ENCODE data around the gene KIF2A. TPM values are rescaled to one million over a fixed set of nuclear protein-coding genes. Genes with fewer than 3 reads are reported as not detected.

The KIF2A gene
- total RNA-seq, 1 experiment from 2014 or later, result 86.1 TPM

DNA sequence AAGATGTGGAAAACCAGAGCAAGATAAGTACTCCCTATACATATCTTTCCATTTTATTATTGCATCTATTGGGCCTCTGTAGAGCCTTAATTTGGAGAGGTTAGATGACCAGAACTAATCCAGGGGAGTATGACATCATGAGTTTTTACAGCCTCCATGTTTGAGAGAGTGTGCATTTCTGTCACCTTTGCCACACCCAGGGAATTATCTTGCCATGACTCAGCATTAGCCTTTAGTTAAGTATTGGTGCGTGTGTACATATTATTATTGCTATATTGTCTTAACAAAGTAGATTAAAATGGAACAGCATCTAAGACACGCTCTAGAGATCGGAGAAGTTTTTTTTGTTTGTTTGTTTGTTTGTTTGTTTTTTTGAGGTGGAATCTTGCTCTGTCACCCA is 70.1 kb downstream of the KIF2A start:
- Histone ChIP-seq H3K23ac (ENCODE audit: insufficient read length, low read depth, low read length) (no peak overlapping the region), H2BK120ac (ENCODE audit: low read depth, low read length, poor library complexity, severe bottlenecking) (no peak overlapping the region), H3T11ph (ENCODE audit: low read length) (no peak overlapping the region), H3K79me1 (ENCODE audit: insufficient read depth, low read depth, low read length, poor library complexity, severe bottlenecking) (no peaks in the 10 kb centered on the region), H4K5ac (ENCODE audit: insufficient read length, low read depth, low read length) (no peak overlapping the region), H3K27ac (ENCODE audit: insufficient read length, low read depth, low read length) (no peak overlapping the region), H3K14ac (ENCODE audit: insufficient read depth, low read length) (no peak overlapping the region), H3K4me2 (ENCODE audit: insufficient read depth, insufficient read length, low read length) (no peak overlapping the region), H3K18ac (ENCODE audit: insufficient read length, low read depth, low read length) (no peak overlapping the region), H2BK20ac (ENCODE audit: low read depth, low read length, poor library complexity, severe bottlenecking) (no peak overlapping the region), H3K23me2 (ENCODE audit: insufficient read length, low read depth, low read length, poor library complexity, severe bottlenecking) (no peaks in the 10 kb centered on the region), H3K27me3 (ENCODE audit: insufficient read depth, low read length) (no peaks in the 10 kb centered on the region), H3K4ac (ENCODE audit: low read depth, low read length) (no peak overlapping the region), H3K4me1 (ENCODE audit: insufficient read depth, low read length) (no peaks in the 10 kb centered on the region), H3K9ac (ENCODE audit: extremely low read depth, insufficient read length, low read length) (no peak overlapping the region), H2BK15ac (ENCODE audit: low read depth, low read length) (no peak overlapping the region), H2AK5ac (ENCODE audit: insufficient read length, low read length) (no peak overlapping the region), H2BK5ac (ENCODE audit: insufficient read length, low read length) (no peak overlapping the region), H4K8ac (replicated peaks; ENCODE audit: insufficient read length, low read depth, low read length) (no peak overlapping the region), H4K20me1 (ENCODE audit: control insufficient read depth, insufficient read depth, insufficient read length) (no peaks in the 10 kb centered on the region), H2BK12ac (ENCODE audit: insufficient read length, low read depth, low read length) (no peak overlapping the region), H3K9me3 (ENCODE audit: control insufficient read depth, low read depth, low read length) (no peaks in the 10 kb centered on the region), H2AFZ (ENCODE audit: low read length) (no peak overlapping the region), H3K79me2 (ENCODE audit: insufficient read depth, low read length) (no peaks in the 10 kb centered on the region), H3K56ac (ENCODE audit: insufficient read length, low read depth, low read length) (no peak overlapping the region), H4K91ac (ENCODE audit: insufficient read length, low read depth, low read length) (no peak overlapping the region)
- Mint-ChIP-seq H3K27ac (peak overlapping the region in 2 of 3 experiments; percentile 24 to 28; a peak in 3 of 7 replicates), H3K27me3 (ENCODE audit: low read depth) (no peaks in the 10 kb centered on the region), H3K4me1 (no peaks in the 10 kb centered on the region), H3K4me3 (no peak overlapping the region), H3K36me3 (ENCODE audit: insufficient read depth in 1 of 3, low read depth in 3 of 3) (peaks cover 31 to 75% (median 69%) of the 10 kb centered on the region in 3 experiments; a peak in 6 of 7 replicates), H3K9me3 (no peaks in the 10 kb centered on the region)
- no peak for DNase-seq
- no CpG with 5 or more reads among the region's 3 CpGs for WGBS (ENCODE audit: extremely low coverage, insufficient read length, low lambda C conversion rate)
- TF ChIP-seq, protein P1, sequence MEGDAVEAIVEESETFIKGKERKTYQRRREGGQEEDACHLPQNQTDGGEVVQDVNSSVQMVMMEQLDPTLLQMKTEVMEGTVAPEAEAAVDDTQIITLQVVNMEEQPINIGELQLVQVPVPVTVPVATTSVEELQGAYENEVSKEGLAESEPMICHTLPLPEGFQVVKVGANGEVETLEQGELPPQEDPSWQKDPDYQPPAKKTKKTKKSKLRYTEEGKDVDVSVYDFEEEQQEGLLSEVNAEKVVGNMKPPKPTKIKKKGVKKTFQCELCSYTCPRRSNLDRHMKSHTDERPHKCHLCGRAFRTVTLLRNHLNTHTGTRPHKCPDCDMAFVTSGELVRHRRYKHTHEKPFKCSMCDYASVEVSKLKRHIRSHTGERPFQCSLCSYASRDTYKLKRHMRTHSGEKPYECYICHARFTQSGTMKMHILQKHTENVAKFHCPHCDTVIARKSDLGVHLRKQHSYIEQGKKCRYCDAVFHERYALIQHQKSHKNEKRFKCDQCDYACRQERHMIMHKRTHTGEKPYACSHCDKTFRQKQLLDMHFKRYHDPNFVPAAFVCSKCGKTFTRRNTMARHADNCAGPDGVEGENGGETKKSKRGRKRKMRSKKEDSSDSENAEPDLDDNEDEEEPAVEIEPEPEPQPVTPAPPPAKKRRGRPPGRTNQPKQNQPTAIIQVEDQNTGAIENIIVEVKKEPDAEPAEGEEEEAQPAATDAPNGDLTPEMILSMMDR (conservative IDR thresholded peaks at IDR 0.05), result no peak

Measured in H9 (cell line).